Right lobe of liver (tissue), 6 donors: Measurements from ENCODE around the gene THSD7B. TPM values are rescaled to one million over a fixed set of nuclear protein-coding genes. Genes with fewer than 3 reads are reported as not detected.
A peak's percentile ranks its signal among the peaks of the same experiment; 100 is the strongest.

Experiments
- ATAC-seq, 4 donors: fragments of 200-7000 bp; cut with Tn5 transposase; one replicate each; pipeline ENCODE4 v1.9.1; 2020; ENCODE audit warnings: mild to moderate bottlenecking in 4 of 4, moderate library complexity in 4 of 4
- DNase-seq, 3 donors: peaks; one replicate each; pipeline ENCODE4 v3.0.0-alpha.2; 2020
- H3K27ac ChIP-seq, 3 donors: fragments of 200-600 bp; one replicate each; pipeline ENCODE4 v1.8.0; 2022
- H3K27me3 ChIP-seq, 2 donors: fragments of 200-600 bp; one replicate each; pipeline ENCODE4 v1.8.0; 2022
- H3K36me3 ChIP-seq, 4 donors: fragments of 200-600 bp; sonication (generic) in 1 of 4; one replicate each; pipeline versions ENCODE4 v1.5.1 to v1.8.0; 2017 to 2022; ENCODE audit warnings: control low read depth in 1 of 4
- H3K4me1 ChIP-seq, 4 donors: fragments of 200-600 bp; sonication (generic) in 1 of 4; one replicate each; pipeline versions ENCODE4 v1.5.1 to v1.8.0; 2017 to 2022; ENCODE audit warnings: control low read depth in 1 of 4
- H3K4me3 ChIP-seq, 3 donors: fragments of 200-600 bp; one replicate each; pipeline ENCODE4 v1.8.0; 2022
- H3K9me3 ChIP-seq, 4 donors: fragments of 200-600 bp; sonication (generic) in 1 of 4; one replicate each; pipeline versions ENCODE4 v1.5.1 to v1.8.0; 2017 to 2022; ENCODE audit warnings: control low read depth in 1 of 4
- POLR2A ChIP-seq: fragments of 450-650 bp; IDR thresholded peaks from one replicate; pipeline ENCODE4 v1.6.1; 2017; ENCODE audit warnings: antibody characterized with exemption, mild to moderate bottlenecking
- WGBS: methylation state at CpG from one replicate; pipeline ENCODE4 v1.1.6; 2018; ENCODE audit warnings: low coverage, low lambda C conversion rate; ENCODE audit not compliant: insufficient coverage; ENCODE audit errors: missing lambda C conversion rate; 5-methylcytosine and 5-hydroxymethylcytosine counted together
- intact Hi-C, 2 donors: fragments of 100-400 bp; cut with DNase I; formaldehyde crosslinking; loops; one replicate each; pipeline versions ENCODE4 v1.11.2 to v1.14.1; 2022
- total RNA-seq, 6 experiments: library from RNA; depleted of rRNA in 2 of 6; stranded (reverse); fragments of >200 nt in 2 of 6; fragmentation: NEBNext Ultra II Directional in 3 of 6; extraction: Animal tissue kit (Norgen Biotek cat#: 25700) in 3 of 6; gene quantifications; one replicate each; pipeline versions ENCODE4 v1.1.0 to v1.2.4, GENCODE V29; 2016 to 2023
- TF ChIP-seq, protein P1 (sequence below), 4 donors: fragments of 200-600 bp in 3 of 4; fragments of 450-650 bp in 1 of 4; IDR thresholded peaks; one replicate each; pipeline versions ENCODE4 v1.5.1 to v1.8.0; 2016 to 2022; ENCODE audit warnings: antibody characterized with exemption in 4 of 4, mild to moderate bottlenecking in 2 of 4
- donor health status: DM: no; HTN: yes; CAD: no.
- donor health status: DM: no; HTN: no; CAD: no.
- donor health status: DM: no; HTN: no; CAD: no.
- donor health status: DM: no; HTN: yes; CAD: no.
- donor health status: DM: no; HTN: yes; CAD: no.

Gene THSD7B
- total RNA-seq, 6 experiments from 2014 or later = 0.07 to 0.89 (median 0.24) TPM

DNA sequence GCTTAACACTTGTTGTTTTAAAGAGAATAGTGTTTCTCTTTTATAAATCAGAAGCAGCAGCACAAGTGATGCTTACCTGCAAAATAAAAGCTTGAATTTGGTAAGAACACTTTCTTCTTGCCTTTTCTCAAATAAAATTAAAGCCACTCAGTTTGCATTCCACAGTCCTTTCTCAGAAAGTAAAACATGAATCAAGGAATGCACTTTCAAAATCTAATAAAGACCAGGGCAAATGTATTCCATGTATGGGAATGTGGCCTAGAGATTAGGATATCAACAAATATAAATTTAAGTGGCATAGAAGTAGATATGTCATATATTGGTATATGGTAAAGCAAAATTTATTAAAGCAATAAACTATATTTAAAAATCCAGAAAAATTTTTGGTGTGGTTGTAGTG, 352.8 kb downstream of the THSD7B start:
- no peak overlapping the region for H3K4me3 ChIP-seq
- H3K27me3 ChIP-seq = no peaks in the 10 kb centered on the region
- H3K27ac ChIP-seq = no peak overlapping the region
- H3K36me3 ChIP-seq = no peaks in the 10 kb centered on the region
- no peaks in the 10 kb centered on the region for H3K9me3 ChIP-seq
- no peaks in the 10 kb centered on the region for H3K4me1 ChIP-seq
- intact Hi-C loops = no loop called here
- TF ChIP-seq, protein P1, sequence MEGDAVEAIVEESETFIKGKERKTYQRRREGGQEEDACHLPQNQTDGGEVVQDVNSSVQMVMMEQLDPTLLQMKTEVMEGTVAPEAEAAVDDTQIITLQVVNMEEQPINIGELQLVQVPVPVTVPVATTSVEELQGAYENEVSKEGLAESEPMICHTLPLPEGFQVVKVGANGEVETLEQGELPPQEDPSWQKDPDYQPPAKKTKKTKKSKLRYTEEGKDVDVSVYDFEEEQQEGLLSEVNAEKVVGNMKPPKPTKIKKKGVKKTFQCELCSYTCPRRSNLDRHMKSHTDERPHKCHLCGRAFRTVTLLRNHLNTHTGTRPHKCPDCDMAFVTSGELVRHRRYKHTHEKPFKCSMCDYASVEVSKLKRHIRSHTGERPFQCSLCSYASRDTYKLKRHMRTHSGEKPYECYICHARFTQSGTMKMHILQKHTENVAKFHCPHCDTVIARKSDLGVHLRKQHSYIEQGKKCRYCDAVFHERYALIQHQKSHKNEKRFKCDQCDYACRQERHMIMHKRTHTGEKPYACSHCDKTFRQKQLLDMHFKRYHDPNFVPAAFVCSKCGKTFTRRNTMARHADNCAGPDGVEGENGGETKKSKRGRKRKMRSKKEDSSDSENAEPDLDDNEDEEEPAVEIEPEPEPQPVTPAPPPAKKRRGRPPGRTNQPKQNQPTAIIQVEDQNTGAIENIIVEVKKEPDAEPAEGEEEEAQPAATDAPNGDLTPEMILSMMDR (IDR thresholded peaks at IDR 0.05) = no peak
- TF ChIP-seq POLR2A = no peak
- no peak for ATAC-seq
- no peak for DNase-seq

DNA sequence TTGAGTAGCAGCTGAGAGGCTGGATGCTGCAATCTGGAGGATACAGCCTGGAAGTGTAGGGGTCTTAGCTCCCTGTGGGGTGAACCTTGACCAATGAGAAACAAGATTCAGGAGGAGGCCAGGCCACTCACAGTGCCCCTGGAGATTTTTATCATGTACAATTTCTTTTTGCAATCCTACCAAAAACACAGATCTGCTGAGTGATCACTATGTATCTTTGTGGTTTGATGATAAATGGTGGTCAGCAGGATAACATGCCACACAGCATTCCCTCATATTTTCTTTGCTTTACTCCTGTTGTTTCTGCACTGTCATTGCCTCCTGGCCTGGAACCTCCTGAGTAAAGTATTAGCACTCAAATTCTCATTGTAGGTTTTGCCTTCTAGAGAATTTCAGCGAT, 357.9 kb downstream of the THSD7B start:
- Histone ChIP-seq H3K4me3 (no peak overlapping the region), H3K36me3 (no peaks in the 10 kb centered on the region), H3K27me3 (no peaks in the 10 kb centered on the region), H3K4me1 (no peaks in the 10 kb centered on the region), H3K9me3 (no peaks in the 10 kb centered on the region), H3K27ac (no peak overlapping the region)
- WGBS = 78% methylated on average over 1 of the region's 1 CpG
- intact Hi-C loops = no loop called here
- ATAC-seq (no peak), DNase-seq (no peak)
- no peak for TF ChIP-seq POLR2A
- TF ChIP-seq, protein P1 (IDR thresholded peaks at IDR 0.05) = no peak

DNA sequence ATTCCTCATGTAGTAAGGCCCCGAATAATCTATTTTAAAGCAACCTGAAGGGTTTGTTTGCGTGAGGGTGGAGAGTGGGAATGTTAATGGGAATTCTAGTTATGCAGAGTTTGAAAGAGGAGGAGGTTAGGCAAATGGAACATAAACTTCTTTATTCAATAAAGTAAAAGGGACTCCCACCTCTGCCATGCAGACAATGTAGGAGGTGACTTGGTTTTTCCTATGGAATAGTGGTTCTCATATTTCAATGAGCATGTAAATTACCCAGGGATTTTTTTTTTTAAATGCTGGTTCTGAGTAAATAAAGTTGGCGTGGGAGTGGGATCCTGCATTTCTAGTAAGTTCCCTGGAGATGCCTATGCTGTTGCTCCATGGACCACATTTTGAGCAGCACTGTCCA, 367.9 kb downstream of the THSD7B start:
- Histone ChIP-seq H3K27ac (no peak overlapping the region), H3K27me3 (no peaks in the 10 kb centered on the region)
- TF ChIP-seq, protein P1 (IDR thresholded peaks at IDR 0.05) = no peak
- TF ChIP-seq POLR2A = no peak

DNA sequence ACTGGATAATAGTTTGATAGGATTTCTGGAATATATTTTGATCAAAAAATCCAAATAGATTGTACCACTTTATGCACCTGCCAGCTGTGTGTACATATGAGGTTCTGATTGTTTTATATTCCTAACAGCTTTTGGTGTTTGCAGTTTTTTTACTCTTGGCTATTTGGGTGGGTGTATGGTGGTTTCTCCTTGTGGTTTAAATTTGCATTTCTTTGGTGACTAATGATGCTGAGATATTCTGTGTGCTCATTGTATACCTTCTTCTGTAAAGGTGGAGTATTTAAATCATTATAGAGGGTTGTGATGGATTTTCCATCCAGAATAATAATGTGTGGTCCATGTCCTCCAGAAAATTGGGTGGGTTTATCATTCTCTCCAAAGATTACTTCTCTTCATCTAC, 372.9 kb downstream of the THSD7B start:
- TF ChIP-seq POLR2A = no peak
- TF ChIP-seq, protein P1 (IDR thresholded peaks at IDR 0.05) = no peak
- intact Hi-C loops = no loop called here
- Histone ChIP-seq H3K9me3 (no peaks in the 10 kb centered on the region), H3K36me3 (no peaks in the 10 kb centered on the region), H3K27me3 (no peaks in the 10 kb centered on the region), H3K27ac (no peak overlapping the region), H3K4me1 (no peaks in the 10 kb centered on the region), H3K4me3 (no peak overlapping the region)
- DNase-seq = no peak
- ATAC-seq = no peak

More for the DNA sequence above, 367.9 kb downstream of the THSD7B start:
- Histone ChIP-seq H3K4me1 (no peaks in the 10 kb centered on the region), H3K9me3 (no peaks in the 10 kb centered on the region), H3K4me3 (no peak overlapping the region), H3K36me3 (no peaks in the 10 kb centered on the region)
- intact Hi-C loops = no loop called here
- ATAC-seq = no peak
- WGBS = 46% methylated on average over 3 of the region's 3 CpGs
- no peak for DNase-seq

DNA sequence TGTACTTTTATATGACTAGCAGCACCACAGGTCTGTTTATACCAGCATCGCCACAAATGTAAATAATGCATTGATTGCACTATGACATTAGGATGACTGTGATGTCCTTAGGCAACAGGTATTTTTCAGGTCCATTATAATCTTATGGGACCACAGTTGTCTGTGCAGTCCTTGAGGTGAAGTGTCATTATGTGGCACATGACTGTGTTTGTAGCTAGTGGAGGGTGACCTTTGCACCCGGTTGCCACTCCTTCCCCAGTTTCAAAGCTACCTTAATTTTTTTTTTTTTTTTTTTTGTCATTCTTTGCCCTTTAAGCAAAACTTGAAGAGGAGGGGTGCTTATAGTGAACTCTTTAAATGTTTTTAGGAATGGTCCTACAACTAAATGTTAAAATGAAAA, 386.4 kb downstream of the THSD7B start:
- no peaks in the 10 kb centered on the region for H3K9me3 ChIP-seq
- H3K36me3 ChIP-seq = no peaks in the 10 kb centered on the region
- peak in 2 of 4 donors; percentile 34 to 35 for ATAC-seq
- DNase-seq = no peak
- TF ChIP-seq, protein P1 (IDR thresholded peaks at IDR 0.05) = no peak
- no peak for TF ChIP-seq POLR2A
- no peaks in the 10 kb centered on the region for H3K4me1 ChIP-seq
- H3K27me3 ChIP-seq = no peaks in the 10 kb centered on the region
- no peak overlapping the region for H3K27ac ChIP-seq
- H3K4me3 ChIP-seq = no peak overlapping the region
- WGBS = 78% methylated on average over 2 of the region's 2 CpGs
- intact Hi-C loops = no loop called here
